KMS-11 (cell line): ENCODE measurements around the gene THRB.

Experiments
- H2AFZ ChIP-seq: fragments of 200-600 bp; sonication (generic); 2 replicates; pipeline ENCODE4 v1.6.1; 2016; ENCODE audit warnings: antibody characterized with exemption, mixed run types, low read depth
- H3K27ac ChIP-seq: fragments of 200-600 bp; sonication (generic); 2 replicates; pipeline ENCODE4 v1.6.1; 2016; ENCODE audit warnings: mild to moderate bottlenecking, mixed run types
- H3K27me3 ChIP-seq: fragments of 200-600 bp; sonication (generic); 2 replicates; pipeline ENCODE4 v1.6.1; 2017; ENCODE audit warnings: mild to moderate bottlenecking, low read depth, mixed run types, moderate library complexity; ENCODE audit not compliant: insufficient read depth
- H3K36me3 ChIP-seq: fragments of 200-600 bp; sonication (generic); 2 replicates; pipeline ENCODE4 v1.6.1; 2017; ENCODE audit warnings: mild to moderate bottlenecking, mixed run types; ENCODE audit not compliant: insufficient read depth
- H3K4me1 ChIP-seq: fragments of 200-600 bp; sonication (generic); 2 replicates; pipeline ENCODE4 v1.6.1; 2016; ENCODE audit warnings: mild to moderate bottlenecking, low read depth, mixed run types; ENCODE audit not compliant: poor library complexity, severe bottlenecking
- H3K4me2 ChIP-seq: fragments of 200-600 bp; sonication (generic); 2 replicates; pipeline ENCODE4 v1.7.0; 2016; ENCODE audit warnings: mild to moderate bottlenecking, mixed run types
- H3K4me3 ChIP-seq: fragments of 200-600 bp; sonication (generic); IDR thresholded peaks from 2 replicates; pipeline ENCODE4 v1.6.1; 2017; ENCODE audit warnings: low read depth, low read length, mixed read lengths; ENCODE audit not compliant: insufficient read depth
- H3K79me2 ChIP-seq: fragments of 200-600 bp; sonication (generic); 2 replicates; pipeline ENCODE4 v1.6.1; 2016; ENCODE audit warnings: low read depth, mixed run types; ENCODE audit not compliant: insufficient read depth
- H3K9ac ChIP-seq: fragments of 200-600 bp; sonication (generic); 2 replicates; pipeline ENCODE4 v1.6.1; 2016; ENCODE audit warnings: mild to moderate bottlenecking, mixed run types
- H4K20me1 ChIP-seq: fragments of 200-600 bp; sonication (generic); 2 replicates; pipeline ENCODE4 v1.6.1; 2016; ENCODE audit warnings: mild to moderate bottlenecking, mixed run types; ENCODE audit not compliant: insufficient read depth
- TF ChIP-seq, protein P1 (sequence below): fragments of 200-600 bp; sonication (generic); conservative IDR thresholded peaks from 2 replicates; pipeline ENCODE4 v1.6.1; 2017; ENCODE audit warnings: low read depth, mild to moderate bottlenecking, antibody characterized with exemption, low read length, moderate library complexity, mixed read lengths

Gene THRB

DNA sequence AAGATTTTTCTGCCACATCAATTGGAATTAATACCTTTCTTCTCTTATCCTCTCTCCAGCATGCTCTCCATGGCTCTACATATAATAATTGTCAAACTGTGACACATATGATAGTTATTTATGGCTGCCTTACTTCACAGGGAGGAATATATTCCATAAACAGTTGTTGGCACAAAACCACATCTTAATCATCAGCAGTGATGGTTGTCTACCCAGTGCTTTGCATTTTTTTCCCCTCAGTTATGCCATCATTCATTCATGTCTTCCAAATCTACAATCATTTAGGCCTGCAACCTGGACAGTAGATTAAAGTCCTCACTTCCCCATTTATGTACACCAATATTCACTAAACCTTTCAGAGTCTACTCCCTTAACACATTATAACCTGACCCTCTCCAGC is 107.7 kb downstream of the THRB start:
- TF ChIP-seq, protein P1, sequence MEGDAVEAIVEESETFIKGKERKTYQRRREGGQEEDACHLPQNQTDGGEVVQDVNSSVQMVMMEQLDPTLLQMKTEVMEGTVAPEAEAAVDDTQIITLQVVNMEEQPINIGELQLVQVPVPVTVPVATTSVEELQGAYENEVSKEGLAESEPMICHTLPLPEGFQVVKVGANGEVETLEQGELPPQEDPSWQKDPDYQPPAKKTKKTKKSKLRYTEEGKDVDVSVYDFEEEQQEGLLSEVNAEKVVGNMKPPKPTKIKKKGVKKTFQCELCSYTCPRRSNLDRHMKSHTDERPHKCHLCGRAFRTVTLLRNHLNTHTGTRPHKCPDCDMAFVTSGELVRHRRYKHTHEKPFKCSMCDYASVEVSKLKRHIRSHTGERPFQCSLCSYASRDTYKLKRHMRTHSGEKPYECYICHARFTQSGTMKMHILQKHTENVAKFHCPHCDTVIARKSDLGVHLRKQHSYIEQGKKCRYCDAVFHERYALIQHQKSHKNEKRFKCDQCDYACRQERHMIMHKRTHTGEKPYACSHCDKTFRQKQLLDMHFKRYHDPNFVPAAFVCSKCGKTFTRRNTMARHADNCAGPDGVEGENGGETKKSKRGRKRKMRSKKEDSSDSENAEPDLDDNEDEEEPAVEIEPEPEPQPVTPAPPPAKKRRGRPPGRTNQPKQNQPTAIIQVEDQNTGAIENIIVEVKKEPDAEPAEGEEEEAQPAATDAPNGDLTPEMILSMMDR, result no peak
- Histone ChIP-seq H2AFZ (no peak overlapping the region), H3K9ac (no peak overlapping the region), H3K79me2 (no peaks in the 10 kb centered on the region), H3K36me3 (no peaks in the 10 kb centered on the region), H4K20me1 (no peaks in the 10 kb centered on the region), H3K27me3 (no peaks in the 10 kb centered on the region), H3K27ac (no peak overlapping the region), H3K4me3 (no peak overlapping the region), H3K4me1 (no peaks in the 10 kb centered on the region), H3K4me2 (no peak overlapping the region)

DNA sequence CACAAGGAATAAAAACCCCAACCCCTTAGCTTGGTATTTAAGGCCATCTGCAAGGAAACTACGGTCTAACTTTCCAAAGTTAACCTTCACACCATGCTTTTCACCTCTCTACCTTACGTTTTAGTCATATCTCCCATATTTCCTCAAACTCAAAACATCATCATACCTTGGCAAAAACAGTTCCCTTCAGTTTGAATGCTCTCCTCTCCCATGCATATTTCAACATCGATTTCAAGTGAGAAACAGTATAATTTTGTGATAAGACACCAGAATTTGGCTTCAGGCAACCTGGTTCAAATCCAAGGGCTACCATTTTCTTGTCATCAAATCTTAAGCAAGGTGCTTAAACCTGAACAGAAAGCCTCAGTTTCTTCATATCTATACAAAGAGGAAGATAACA is 108.2 kb downstream of the THRB start:
- Histone ChIP-seq H3K79me2 (no peaks in the 10 kb centered on the region), H2AFZ (no peak overlapping the region), H3K4me2 (no peak overlapping the region), H3K27ac (no peak overlapping the region), H3K36me3 (no peaks in the 10 kb centered on the region), H3K27me3 (no peaks in the 10 kb centered on the region), H3K4me1 (no peaks in the 10 kb centered on the region), H4K20me1 (no peaks in the 10 kb centered on the region), H3K9ac (no peak overlapping the region), H3K4me3 (no peak overlapping the region)
- TF ChIP-seq, protein P1, result no peak

DNA sequence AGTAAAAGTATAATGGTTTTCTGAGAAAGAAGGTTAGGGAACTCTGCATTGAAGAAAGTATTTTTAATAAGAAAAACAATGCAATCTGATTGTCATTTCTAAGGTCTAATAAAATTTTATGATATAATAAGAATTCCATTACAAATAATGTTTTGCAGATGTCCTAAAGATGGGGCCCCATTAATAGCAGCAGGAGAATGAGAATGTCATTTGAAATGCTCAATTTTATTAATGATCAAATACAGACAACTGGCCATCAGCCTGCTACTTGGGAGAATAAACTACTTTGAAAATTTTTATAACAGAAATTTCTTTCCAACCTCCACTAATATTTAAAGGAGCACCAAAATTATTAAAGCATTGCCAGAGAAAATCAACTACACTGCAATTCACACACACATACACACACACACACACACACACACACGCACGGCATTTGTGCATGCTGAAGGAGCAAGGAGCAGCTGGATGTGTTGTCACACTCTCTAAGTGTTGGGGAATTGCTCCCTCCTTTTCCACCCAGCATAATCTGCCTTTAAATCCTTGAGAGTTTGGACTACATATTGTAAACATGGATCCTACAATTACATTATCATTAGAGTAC is 109.5 kb downstream of the THRB start:
- Histone ChIP-seq H4K20me1 (no peaks in the 10 kb centered on the region), H3K4me2 (no peak overlapping the region), H2AFZ (no peak overlapping the region), H3K4me3 (no peak overlapping the region), H3K4me1 (no peaks in the 10 kb centered on the region), H3K36me3 (no peaks in the 10 kb centered on the region), H3K9ac (no peak overlapping the region), H3K27me3 (no peaks in the 10 kb centered on the region), H3K79me2 (no peaks in the 10 kb centered on the region), H3K27ac (no peak overlapping the region)
- TF ChIP-seq, protein P1, result no peak

DNA sequence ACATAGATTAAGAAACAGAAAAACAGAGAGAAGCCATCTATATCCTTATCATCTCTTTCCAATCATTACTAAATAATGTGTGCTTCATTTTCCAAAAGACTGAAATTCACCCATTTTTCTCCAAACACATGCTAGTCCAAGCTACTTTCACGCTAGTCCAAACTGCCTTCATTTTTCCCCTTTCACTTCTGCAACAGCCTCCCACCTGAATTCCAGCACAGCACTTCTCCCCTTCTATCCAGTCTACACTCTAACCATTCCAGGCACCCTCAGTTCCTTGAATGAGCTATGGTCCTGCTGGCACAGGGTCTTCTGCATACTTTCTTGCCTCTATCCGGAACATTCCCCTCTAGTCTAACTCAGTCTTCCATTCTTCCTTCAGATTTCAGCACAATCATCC is 112.0 kb downstream of the THRB start:
- no peaks in the 10 kb centered on the region for H3K27me3 ChIP-seq
- H3K9ac ChIP-seq, result no peak overlapping the region
- no peak overlapping the region for H3K4me3 ChIP-seq
- H3K4me2 ChIP-seq, result no peak overlapping the region
- no peaks in the 10 kb centered on the region for H4K20me1 ChIP-seq
- H3K4me1 ChIP-seq, result no peaks in the 10 kb centered on the region
- no peaks in the 10 kb centered on the region for H3K79me2 ChIP-seq
- no peak overlapping the region for H2AFZ ChIP-seq
- H3K27ac ChIP-seq, result no peak overlapping the region
- TF ChIP-seq, protein P1, result no peak
- H3K36me3 ChIP-seq, result no peaks in the 10 kb centered on the region

DNA sequence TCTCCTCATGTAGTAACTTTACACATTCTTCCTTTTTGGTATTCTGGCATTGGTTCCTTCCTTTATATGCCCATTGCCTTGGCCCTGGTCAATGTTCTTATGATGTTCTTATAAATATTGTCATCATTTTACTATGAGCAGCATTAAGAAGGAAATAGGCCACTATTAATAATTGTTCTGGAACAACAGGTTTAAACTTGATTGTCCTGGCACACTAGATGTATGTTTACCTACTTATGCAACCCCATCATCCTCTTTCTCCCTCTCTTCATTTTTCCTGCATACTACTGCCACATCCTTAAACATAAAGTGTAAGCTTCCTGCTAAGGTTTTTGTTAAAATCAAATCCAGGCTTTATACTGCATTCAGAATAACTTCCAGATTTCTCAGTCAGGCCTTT is 114.7 kb downstream of the THRB start:
- Histone ChIP-seq H3K4me1 (no peaks in the 10 kb centered on the region), H3K4me3 (no peak overlapping the region), H3K79me2 (no peaks in the 10 kb centered on the region), H3K27me3 (no peaks in the 10 kb centered on the region), H3K4me2 (no peak overlapping the region), H3K9ac (no peak overlapping the region), H3K27ac (no peak overlapping the region), H3K36me3 (no peaks in the 10 kb centered on the region), H4K20me1 (no peaks in the 10 kb centered on the region), H2AFZ (no peak overlapping the region)
- TF ChIP-seq, protein P1, result no peak
